CD4-positive, alpha-beta T cell (primary cell): ENCODE measurements around the gene CP. TPM values are rescaled to one million over a fixed set of nuclear protein-coding genes. Genes with fewer than 3 reads are reported as not detected.

Experiments used
- ATAC-seq: fragments of 200-7000 bp; cut with Tn5 transposase; one replicate; pipeline ENCODE4 v1.10.0; 2022; ENCODE audit warnings: mild to moderate bottlenecking; ENCODE audit not compliant: poor library complexity
- CTCF ChIA-PET: fragments of 350-600 bp; sonication (Branson Sonifier 250); formaldehyde crosslinking; loops from one replicate; lab custom pipeline; 2021; ENCODE audit warnings: antibody characterized with exemption, inconsistent platforms; lab: Charles Lee
- POLR2A ChIA-PET: fragments of 350-600 bp; sonication (Branson Sonifier 250); formaldehyde crosslinking; loops from one replicate; lab custom pipeline; 2021; ENCODE audit warnings: antibody characterized with exemption, inconsistent platforms; lab: Charles Lee
- DNase-seq, 14 experiments: peaks; one replicate each; pipeline ENCODE4 v3.0.0-alpha.2; 2013 to 2020; ENCODE audit warnings: mixed read lengths in 2 of 14
- H3K27ac ChIP-seq, 2 donors: one replicate each; pipeline versions ENCODE4 v1.5.1 to v1.7.0; 2013; ENCODE audit warnings: low read length in 2 of 2, low read depth in 1 of 2, mild to moderate bottlenecking in 1 of 2
- H3K27me3 ChIP-seq, 2 experiments: 1 replicate in 1 of 2; 2 replicates in 1 of 2; pipeline versions ENCODE4 v1.6.1 to v1.7.0; 2013; ENCODE audit warnings: low read length in 2 of 2, control low read depth in 1 of 2, mild to moderate bottlenecking in 1 of 2, moderate library complexity in 1 of 2; ENCODE audit not compliant: insufficient read depth in 2 of 2, control insufficient read depth in 1 of 2
- H3K36me3 ChIP-seq: one replicate; pipeline ENCODE4 v1.6.1; 2013; ENCODE audit warnings: low read length, control low read depth; ENCODE audit not compliant: insufficient read depth
- H3K4me1 ChIP-seq: one replicate; pipeline ENCODE4 v1.6.1; 2013; ENCODE audit warnings: low read length, control low read depth; ENCODE audit not compliant: insufficient read depth
- H3K4me3 ChIP-seq: one replicate; pipeline ENCODE4 v1.5.1; 2013; ENCODE audit warnings: mild to moderate bottlenecking, low read length, moderate library complexity
- H3K9me3 ChIP-seq, 2 experiments: 1 replicate in 1 of 2; 2 replicates in 1 of 2; pipeline versions ENCODE4 v1.6.1 to v1.7.0; 2013; ENCODE audit warnings: low read length in 2 of 2, mild to moderate bottlenecking in 2 of 2, control low read depth in 1 of 2, moderate library complexity in 1 of 2; ENCODE audit not compliant: control insufficient read depth in 1 of 2, insufficient read depth in 1 of 2
- H3K27ac Mint-ChIP-seq: one replicate; pipeline ENCODE4 v1.8.0; 2020; ENCODE audit warnings: mixed read lengths
- H3K27me3 Mint-ChIP-seq: one replicate; pipeline ENCODE4 v1.8.0; 2021; ENCODE audit warnings: mixed read lengths
- H3K36me3 Mint-ChIP-seq: one replicate; pipeline ENCODE4 v1.8.0; 2021; ENCODE audit warnings: low read depth, mixed read lengths
- H3K4me1 Mint-ChIP-seq: one replicate; pipeline ENCODE4 v1.8.0; 2021; ENCODE audit warnings: low read depth, mixed read lengths
- H3K4me3 Mint-ChIP-seq: one replicate; pipeline ENCODE4 v1.8.0; 2020; ENCODE audit warnings: mild to moderate bottlenecking, mixed read lengths
- H3K9me3 Mint-ChIP-seq: one replicate; pipeline ENCODE4 v1.8.0; 2020; ENCODE audit warnings: mixed read lengths
- intact Hi-C, 2 experiments: fragments of 100-400 bp; cut with DNase I in 1 of 2; cut with micrococcal nuclease in 1 of 2; formaldehyde crosslinking; loops; one replicate each; pipeline versions ENCODE4 v1.15.1 to v1.9.0; 2023 to 2025; cut with DNase I, micrococcal nuclease
- total RNA-seq, 174 experiments: library from RNA in 2 of 174; stranded (reverse) in 2 of 174; gene quantifications; one replicate each; pipeline ENCODE4 v1.2.3 and lab custom pipeline; 2021 to 2026
- TF ChIP-seq, protein P1 (sequence below): fragments of 200-600 bp; IDR thresholded peaks from one replicate; pipeline ENCODE4 v1.8.0; 2022; ENCODE audit warnings: antibody characterized with exemption, mild to moderate bottlenecking

The CP gene
- total RNA-seq, 2 experiments from 2014 or later, result not detected

DNA sequence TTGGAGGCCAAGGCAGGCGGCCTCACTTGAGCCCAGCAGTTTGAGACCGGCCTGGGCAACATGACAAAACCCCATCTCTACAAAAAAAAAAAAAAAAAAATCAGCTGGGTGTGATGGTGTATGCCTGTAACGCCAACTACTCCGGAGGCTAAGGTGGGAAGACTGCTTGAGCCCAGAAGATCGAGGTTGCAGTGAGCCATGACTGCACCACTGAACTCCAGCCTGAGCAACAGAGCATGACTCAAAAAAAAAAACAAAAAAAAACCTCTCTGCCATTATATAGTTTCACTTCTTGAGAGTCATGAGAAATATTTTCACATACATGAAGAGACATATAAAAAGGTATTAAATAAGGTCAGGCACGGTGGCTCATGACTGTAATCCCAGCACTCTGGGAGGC lies 45.9 kb upstream of the CP start:
- Histone ChIP-seq H3K4me1 (no peaks in the 10 kb centered on the region), H3K4me3 (no peak overlapping the region), H3K27ac (no peak overlapping the region), H3K36me3 (no peaks in the 10 kb centered on the region), H3K9me3 (no peaks in the 10 kb centered on the region), H3K27me3 (no peaks in the 10 kb centered on the region)
- H3K27me3 Mint-ChIP-seq, result no peaks in the 10 kb centered on the region
- H3K9me3 Mint-ChIP-seq, result no peaks in the 10 kb centered on the region
- intact Hi-C loops, result no loop called here
- no peak overlapping the region for H3K27ac Mint-ChIP-seq
- no peak overlapping the region for H3K4me3 Mint-ChIP-seq
- ChIA-PET POLR2A (no interaction called here), CTCF (interaction anchor here (0.6 kb wide), 1 partner anchor 484 kb away, joined by 3 read pairs; no protein-coding TSS in a partner anchor)
- H3K4me1 Mint-ChIP-seq, result no peaks in the 10 kb centered on the region
- H3K36me3 Mint-ChIP-seq, result no peaks in the 10 kb centered on the region
- TF ChIP-seq, protein P1, sequence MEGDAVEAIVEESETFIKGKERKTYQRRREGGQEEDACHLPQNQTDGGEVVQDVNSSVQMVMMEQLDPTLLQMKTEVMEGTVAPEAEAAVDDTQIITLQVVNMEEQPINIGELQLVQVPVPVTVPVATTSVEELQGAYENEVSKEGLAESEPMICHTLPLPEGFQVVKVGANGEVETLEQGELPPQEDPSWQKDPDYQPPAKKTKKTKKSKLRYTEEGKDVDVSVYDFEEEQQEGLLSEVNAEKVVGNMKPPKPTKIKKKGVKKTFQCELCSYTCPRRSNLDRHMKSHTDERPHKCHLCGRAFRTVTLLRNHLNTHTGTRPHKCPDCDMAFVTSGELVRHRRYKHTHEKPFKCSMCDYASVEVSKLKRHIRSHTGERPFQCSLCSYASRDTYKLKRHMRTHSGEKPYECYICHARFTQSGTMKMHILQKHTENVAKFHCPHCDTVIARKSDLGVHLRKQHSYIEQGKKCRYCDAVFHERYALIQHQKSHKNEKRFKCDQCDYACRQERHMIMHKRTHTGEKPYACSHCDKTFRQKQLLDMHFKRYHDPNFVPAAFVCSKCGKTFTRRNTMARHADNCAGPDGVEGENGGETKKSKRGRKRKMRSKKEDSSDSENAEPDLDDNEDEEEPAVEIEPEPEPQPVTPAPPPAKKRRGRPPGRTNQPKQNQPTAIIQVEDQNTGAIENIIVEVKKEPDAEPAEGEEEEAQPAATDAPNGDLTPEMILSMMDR, result no peak
- ATAC-seq (no peak), DNase-seq (no peak)

DNA sequence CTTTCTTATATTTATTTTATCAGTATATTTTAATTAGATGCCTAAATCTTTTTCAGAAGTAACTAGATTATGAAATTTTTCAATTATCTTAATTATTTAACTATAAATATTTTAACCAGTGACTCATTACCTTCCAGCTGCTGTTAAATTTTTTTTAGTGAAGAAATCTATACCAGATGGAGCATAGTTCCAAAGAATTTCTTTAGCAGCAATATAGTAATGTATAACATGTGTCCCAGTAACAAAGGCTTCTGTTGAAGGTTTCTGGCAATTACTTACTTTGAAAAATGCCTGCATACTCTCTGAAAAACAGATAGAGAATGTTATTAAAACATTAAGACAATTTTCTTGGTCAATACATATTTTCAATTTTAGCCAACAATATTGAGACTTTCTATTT lies 45.1 kb upstream of the CP start:
- no peaks in the 10 kb centered on the region for H3K36me3 Mint-ChIP-seq
- no peak overlapping the region for H3K27ac Mint-ChIP-seq
- no peak overlapping the region for H3K27ac ChIP-seq
- ChIA-PET POLR2A (no interaction called here), CTCF (no interaction called here)
- no peak for ATAC-seq
- TF ChIP-seq, protein P1, result no peak
- no peaks in the 10 kb centered on the region for H3K36me3 ChIP-seq
- H3K27me3 ChIP-seq, result no peaks in the 10 kb centered on the region
- H3K4me1 ChIP-seq, result no peaks in the 10 kb centered on the region
- H3K27me3 Mint-ChIP-seq, result no peaks in the 10 kb centered on the region
- no peak for DNase-seq
- no peak overlapping the region for H3K4me3 ChIP-seq
- H3K9me3 Mint-ChIP-seq, result no peaks in the 10 kb centered on the region
- H3K4me1 Mint-ChIP-seq, result no peaks in the 10 kb centered on the region
- H3K4me3 Mint-ChIP-seq, result no peak overlapping the region
- H3K9me3 ChIP-seq, result no peaks in the 10 kb centered on the region
- intact Hi-C loops, result no loop called here

DNA sequence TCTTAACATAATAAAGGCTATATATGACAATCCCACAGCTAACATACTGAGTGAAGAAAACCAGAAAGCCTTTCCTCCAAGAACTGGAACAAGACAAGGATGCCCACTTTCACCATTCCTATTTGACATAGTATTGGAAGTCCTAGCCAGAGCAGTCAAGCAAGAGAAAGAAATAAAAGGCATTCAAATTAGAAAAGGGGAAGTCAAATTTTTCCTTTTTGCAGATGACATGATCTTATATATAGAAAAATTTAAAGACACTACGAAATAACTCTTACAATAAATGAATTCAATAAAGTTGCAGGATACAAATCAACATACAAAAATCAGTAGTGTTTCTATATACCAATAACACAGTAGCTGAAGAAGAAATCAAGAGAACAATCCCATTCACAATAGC lies 42.2 kb upstream of the CP start:
- H3K9me3 ChIP-seq, result no peaks in the 10 kb centered on the region
- CTCF ChIA-PET, result no interaction called here
- DNase-seq (no peak), ATAC-seq (no peak)
- no peaks in the 10 kb centered on the region for H3K36me3 ChIP-seq
- no peaks in the 10 kb centered on the region for H3K27me3 ChIP-seq
- no peaks in the 10 kb centered on the region for H3K4me1 ChIP-seq
- H3K27ac ChIP-seq, result no peak overlapping the region
- intact Hi-C loops, result no loop called here
- POLR2A ChIA-PET, result no interaction called here
- TF ChIP-seq, protein P1, result no peak
- no peak overlapping the region for H3K27ac Mint-ChIP-seq
- H3K4me3 ChIP-seq, result no peak overlapping the region
- H3K4me1 Mint-ChIP-seq, result no peaks in the 10 kb centered on the region
- H3K9me3 Mint-ChIP-seq, result no peaks in the 10 kb centered on the region
- no peak overlapping the region for H3K4me3 Mint-ChIP-seq
- no peaks in the 10 kb centered on the region for H3K36me3 Mint-ChIP-seq
- peaks cover 4% of the 10 kb centered on the region for H3K27me3 Mint-ChIP-seq
